Gastroesophageal sphincter (tissue), 3 donors: ENCODE results near the gene MACROD2.

Source experiments
- EP300 ChIP-seq: sonication (generic); formaldehyde crosslinking; IDR thresholded peaks from one replicate; pipeline ENCODE4 v1.6.1; 2017; ENCODE audit warnings: antibody characterized with exemption, mild to moderate bottlenecking
- POLR2A ChIP-seq, 2 donors: fragments of 450-650 bp; IDR thresholded peaks; one replicate each; pipeline ENCODE4 v1.6.1; 2017; ENCODE audit warnings: antibody characterized with exemption in 2 of 2, mild to moderate bottlenecking in 2 of 2, moderate library complexity in 1 of 2
- POLR2AphosphoS5 ChIP-seq: sonication (generic); formaldehyde crosslinking; IDR thresholded peaks from one replicate; pipeline ENCODE4 v1.6.1; 2017; ENCODE audit warnings: antibody characterized with exemption
- TF ChIP-seq, protein P1 (sequence below), 4 experiments: fragments of 200-600 bp in 2 of 4; fragments of 450-650 bp in 2 of 4; sonication (generic) in 1 of 4; IDR thresholded peaks; one replicate each; pipeline ENCODE4 v1.5.1; 2017 to 2019; ENCODE audit warnings: antibody characterized with exemption in 4 of 4, mild to moderate bottlenecking in 2 of 4, moderate library complexity in 2 of 4

- TF ChIP-seq, protein P1, sequence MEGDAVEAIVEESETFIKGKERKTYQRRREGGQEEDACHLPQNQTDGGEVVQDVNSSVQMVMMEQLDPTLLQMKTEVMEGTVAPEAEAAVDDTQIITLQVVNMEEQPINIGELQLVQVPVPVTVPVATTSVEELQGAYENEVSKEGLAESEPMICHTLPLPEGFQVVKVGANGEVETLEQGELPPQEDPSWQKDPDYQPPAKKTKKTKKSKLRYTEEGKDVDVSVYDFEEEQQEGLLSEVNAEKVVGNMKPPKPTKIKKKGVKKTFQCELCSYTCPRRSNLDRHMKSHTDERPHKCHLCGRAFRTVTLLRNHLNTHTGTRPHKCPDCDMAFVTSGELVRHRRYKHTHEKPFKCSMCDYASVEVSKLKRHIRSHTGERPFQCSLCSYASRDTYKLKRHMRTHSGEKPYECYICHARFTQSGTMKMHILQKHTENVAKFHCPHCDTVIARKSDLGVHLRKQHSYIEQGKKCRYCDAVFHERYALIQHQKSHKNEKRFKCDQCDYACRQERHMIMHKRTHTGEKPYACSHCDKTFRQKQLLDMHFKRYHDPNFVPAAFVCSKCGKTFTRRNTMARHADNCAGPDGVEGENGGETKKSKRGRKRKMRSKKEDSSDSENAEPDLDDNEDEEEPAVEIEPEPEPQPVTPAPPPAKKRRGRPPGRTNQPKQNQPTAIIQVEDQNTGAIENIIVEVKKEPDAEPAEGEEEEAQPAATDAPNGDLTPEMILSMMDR (IDR thresholded peaks at IDR 0.05) = no peak
- no peak for TF ChIP-seq EP300
- TF ChIP-seq POLR2AphosphoS5 = no peak
- TF ChIP-seq POLR2A (IDR thresholded peaks at IDR 0.05) = no peak
Measured at GRCh38 chr20:14295770-14296309, 300.5 kb downstream of the MACROD2 start.
